Fibroblast of lung (primary cell): ENCODE measurements around the gene TCF15.

ENCODE experiments used
- EZH2 ChIP-seq: IDR thresholded peaks from 2 replicates; pipeline ENCODE4 v1.5.1; 2012; ENCODE audit warnings: low read length, control low read depth, mild to moderate bottlenecking; ENCODE audit errors: missing control alignments
- TF ChIP-seq, protein P1 (sequence below), 2 donors: IDR thresholded peaks in 1 of 2; conservative IDR thresholded peaks in 1 of 2; 1 replicate in 1 of 2; 2 replicates in 1 of 2; pipeline ENCODE4 v1.5.1; 2011 to 2012; ENCODE audit warnings: low read length in 2 of 2, control low read depth in 1 of 2, inconsistent platforms in 1 of 2, low read depth in 1 of 2, mild to moderate bottlenecking in 1 of 2

DNA sequence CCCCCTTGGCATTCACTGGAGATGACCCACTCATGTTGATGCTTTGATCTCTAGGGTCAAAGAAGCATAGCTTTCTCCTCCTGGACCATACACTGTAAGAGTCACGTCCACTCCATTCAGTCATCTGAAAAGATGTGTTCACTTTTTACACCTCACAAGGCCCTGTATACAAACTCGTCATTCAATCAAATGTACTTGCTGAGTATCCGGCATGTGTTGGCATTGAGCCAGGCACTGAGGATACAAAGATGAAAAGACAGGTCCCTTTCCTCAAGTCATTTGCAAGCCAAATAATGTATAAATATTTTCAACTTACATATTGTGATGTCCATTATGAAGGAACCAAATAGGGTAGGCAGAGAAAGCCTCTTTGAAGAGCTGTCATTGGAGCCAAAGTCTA, 34.0 kb downstream of the TCF15 start:
- TF ChIP-seq, protein P1, sequence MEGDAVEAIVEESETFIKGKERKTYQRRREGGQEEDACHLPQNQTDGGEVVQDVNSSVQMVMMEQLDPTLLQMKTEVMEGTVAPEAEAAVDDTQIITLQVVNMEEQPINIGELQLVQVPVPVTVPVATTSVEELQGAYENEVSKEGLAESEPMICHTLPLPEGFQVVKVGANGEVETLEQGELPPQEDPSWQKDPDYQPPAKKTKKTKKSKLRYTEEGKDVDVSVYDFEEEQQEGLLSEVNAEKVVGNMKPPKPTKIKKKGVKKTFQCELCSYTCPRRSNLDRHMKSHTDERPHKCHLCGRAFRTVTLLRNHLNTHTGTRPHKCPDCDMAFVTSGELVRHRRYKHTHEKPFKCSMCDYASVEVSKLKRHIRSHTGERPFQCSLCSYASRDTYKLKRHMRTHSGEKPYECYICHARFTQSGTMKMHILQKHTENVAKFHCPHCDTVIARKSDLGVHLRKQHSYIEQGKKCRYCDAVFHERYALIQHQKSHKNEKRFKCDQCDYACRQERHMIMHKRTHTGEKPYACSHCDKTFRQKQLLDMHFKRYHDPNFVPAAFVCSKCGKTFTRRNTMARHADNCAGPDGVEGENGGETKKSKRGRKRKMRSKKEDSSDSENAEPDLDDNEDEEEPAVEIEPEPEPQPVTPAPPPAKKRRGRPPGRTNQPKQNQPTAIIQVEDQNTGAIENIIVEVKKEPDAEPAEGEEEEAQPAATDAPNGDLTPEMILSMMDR (conservative IDR thresholded peaks at IDR 0.05 in 1 of 2, IDR thresholded peaks at IDR 0.05 in 1 of 2; ENCODE audit: low read depth in 1 of 2, low read length in 2 of 2): no peak
- TF ChIP-seq EZH2: no peak
